Inflammatory macrophage treated with lipopolysaccharide for 4 hours (primary cell): Measurements from ENCODE around the gene IRAK2.
"Not testable (repeated sequence)": the region's sequence is repeated elsewhere in the genome, so short reads cannot be mapped to it uniquely, and the experiment has no call there.

Source experiments
- DNase-seq: peaks from one replicate; pipeline ENCODE4 v3.0.0-alpha.2; 2020

IRAK2 gene

DNA sequence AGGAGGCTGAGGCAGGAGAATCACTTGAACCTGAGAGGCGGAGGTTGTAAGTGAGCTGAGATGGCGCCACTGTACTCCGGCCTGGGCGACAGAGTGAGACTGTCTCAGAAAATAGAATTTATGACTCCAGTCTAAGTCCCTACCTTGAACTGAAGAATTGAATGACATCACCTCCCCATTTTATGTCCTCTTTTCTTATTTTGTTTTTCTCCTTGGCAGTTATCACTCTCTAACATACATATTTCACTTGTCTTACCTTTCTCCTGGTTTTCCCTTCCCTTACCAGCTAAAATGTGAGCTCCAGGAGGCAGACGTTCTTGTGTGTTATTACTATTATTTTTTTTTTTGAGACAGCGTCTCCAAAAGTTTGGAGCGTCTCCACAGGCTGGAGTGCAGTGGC is 91.1 kb downstream of the IRAK2 start:
- DNase-seq = no peak

DNA sequence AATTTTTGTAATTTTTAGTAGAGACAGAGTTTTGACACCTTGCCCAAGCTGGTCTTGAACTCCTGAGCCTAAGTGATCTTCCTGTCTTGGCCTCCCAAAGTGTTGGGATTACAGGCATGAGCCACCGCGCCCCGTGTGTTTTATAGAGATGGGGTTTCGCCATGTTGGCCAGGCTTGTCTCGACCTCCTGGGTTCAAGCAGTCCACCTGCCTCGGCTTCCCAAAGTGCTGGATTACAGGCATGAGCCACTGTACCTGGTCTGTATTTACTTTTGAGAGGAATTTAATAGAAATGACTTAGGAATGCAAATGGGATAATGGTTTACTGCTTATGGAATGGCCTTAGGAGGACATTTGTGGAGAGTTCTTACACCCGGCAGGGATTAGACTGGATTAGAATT is 94.3 kb downstream of the IRAK2 start:
- no peak for DNase-seq

DNA sequence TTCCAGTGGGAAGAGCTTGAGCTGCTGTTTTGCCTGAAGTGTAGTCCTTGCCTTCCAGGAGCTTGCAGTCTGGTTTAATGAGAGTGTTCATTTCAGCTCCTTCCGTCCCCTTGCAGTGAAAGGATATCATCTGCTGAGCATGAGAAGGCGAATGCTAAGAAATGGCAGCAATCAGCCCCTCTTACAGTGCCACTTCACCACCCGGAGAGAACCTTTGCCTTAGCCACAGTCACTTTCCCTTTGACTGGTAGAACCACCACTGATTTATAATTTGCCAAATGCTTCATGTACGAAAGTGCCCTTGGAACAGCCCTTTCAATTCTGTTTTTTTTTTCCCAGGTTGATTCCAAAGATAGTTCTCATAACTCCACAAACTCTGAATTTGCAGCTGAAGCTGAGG is 95.1 kb downstream of the IRAK2 start:
- DNase-seq = no peak

DNA sequence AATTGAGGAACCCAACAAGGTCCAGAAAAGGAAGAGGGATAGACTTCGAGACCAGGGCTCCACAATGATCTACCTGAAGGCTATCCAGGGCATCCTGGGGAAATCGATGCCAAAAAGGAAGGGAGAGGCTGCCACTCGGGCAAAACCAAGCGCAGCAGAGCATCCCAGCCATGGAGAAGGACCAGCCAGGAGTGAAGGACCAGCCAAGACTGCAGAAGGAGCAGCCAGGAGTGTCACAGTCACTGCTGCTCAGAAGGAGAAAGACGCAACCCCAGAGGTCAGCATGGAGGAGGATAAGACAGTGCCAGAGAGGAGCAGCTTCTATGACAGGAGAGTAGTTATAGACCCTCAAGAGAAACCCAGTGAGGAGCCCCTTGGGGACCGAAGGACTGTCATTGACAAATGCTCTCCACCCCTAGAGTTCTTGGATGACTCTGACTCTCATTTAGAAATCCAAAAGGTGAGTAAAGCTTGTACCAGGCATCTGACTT is 95.5 kb downstream of the IRAK2 start:
- DNase-seq = no peak

DNA sequence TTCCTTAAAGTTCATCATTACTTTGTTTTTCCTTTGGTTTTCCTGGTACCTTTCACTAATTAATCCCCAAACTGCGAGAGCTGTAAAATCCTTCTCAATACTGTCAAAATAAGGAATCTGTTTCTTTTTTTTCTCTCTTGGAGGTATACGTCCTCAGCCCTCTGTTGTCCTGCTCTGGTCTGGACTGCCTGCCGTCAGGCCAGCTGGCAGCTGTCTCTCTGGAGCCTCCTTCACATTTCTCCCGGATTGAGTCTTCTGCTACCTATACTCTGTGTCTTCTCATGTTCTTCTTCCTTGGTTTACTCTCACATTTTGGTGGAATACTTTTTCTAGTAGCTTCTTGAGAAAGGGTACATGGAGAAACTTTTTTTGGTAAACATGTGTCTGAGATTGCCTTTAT is 97.3 kb downstream of the IRAK2 start:
- no peak for DNase-seq

DNA sequence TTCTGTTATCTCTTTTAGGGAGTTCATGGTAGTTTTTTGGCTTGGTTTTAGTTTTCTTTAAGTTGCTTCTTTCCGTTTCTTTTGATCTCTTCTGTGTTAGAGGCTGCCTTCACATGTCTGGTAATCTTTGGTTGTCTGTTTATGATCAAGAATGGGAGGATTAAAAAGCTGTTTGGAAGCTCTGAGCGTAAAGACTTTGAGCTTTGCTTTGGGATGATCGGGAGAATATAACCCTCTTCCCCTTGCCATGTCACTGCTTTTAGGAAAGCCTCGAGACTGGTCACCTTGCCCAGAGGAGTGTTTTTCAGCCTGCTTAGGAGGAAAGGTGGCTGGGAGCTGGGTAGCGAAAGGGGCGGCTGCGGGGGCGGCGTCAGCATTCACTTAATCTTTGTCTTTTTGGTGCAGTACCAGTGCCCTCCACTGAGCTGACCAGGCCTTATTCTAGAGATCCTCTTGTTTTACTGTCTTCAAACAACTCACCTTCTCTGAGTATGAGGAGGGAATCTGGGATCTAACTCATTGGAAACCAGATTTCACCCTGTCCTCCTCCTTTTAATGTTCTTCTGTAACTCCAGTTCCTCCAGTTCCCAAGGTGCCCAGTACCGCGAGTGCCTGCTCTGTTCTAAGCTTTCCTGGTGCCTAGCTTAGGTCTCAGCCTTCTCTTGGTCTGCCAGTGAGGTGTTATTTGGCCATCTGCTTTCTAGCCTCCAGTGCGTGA is 99.1 kb downstream of the IRAK2 start:
- peak; percentile 23 for DNase-seq

DNA sequence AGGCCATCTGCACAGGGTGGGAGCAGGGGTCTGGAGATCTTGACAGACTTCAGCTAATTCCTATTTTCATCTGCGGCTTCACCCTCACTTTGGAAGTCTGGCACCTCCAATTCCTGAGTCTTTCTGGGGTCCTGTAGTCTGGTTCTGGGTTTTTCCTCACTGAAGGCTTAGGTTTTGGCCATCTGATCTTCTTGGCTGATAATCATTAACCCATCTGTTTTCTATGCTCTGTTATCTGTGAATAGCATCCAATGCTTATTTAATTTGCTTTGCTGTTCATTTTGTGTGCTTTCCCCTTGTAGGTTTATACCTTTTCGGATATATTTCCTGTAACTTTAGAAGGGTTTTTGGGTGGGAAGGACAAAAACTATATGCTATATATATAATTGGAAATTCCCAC is 101.1 kb downstream of the IRAK2 start:
- DNase-seq = no peak

GRCh38 chr3:10266936-10267335 is 102.2 kb downstream of the IRAK2 start:
- DNase-seq = not testable (repeated sequence)

- DNase-seq = no peak
These were observed 103.4 kb downstream of the IRAK2 start for GRCh38 chr3:10268116-10268515.

DNA sequence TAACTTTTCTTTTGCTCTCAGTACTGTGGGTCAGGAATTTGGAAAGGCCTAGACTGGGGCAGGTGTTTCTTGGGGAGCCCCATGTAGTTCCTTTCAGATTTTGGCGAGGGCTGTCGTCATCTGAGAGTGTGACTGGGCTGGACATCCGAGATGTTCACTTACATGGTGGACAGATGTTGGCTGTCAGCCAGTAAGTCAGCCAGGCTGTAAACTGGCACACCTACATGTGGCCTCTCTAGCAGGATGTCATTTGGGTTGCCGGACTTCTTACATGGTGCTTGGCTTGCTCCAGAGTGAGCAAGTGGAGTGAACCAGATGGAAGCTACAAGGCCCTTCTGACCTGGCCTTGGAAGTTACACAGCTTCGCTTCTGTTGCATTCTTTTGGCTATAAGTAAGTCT is 104.2 kb downstream of the IRAK2 start:
- DNase-seq = no peak

DNA sequence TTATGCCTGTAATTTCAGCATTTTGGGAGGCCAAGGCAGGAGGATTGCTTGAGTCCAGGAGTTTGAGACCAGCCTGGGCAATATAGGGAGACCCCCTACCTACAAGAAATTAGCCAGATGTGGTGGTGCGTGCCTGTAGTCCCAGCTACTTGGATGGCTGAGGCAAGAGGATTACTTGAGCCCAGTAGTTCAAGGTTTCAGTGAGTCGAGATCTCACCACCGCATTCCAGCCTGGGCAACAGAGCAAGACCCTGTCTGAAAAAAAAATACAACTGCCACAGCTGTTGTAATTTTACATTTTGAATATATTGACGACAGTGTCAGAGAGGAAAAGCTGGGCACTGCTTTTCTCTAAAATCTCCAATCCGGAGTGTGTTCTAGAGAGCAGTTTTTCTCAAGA is 104.7 kb downstream of the IRAK2 start:
- DNase-seq = no peak

- not testable (repeated sequence) for DNase-seq
These were observed 107.8 kb downstream of the IRAK2 start for GRCh38 chr3:10272476-10272875.

GRCh38 chr3:10272977-10273376 is 108.3 kb downstream of the IRAK2 start:
- DNase-seq = no peak

GRCh38 chr3:10273702-10274305 is 109.1 kb downstream of the IRAK2 start:
- peak; percentile 7 for DNase-seq

DNA sequence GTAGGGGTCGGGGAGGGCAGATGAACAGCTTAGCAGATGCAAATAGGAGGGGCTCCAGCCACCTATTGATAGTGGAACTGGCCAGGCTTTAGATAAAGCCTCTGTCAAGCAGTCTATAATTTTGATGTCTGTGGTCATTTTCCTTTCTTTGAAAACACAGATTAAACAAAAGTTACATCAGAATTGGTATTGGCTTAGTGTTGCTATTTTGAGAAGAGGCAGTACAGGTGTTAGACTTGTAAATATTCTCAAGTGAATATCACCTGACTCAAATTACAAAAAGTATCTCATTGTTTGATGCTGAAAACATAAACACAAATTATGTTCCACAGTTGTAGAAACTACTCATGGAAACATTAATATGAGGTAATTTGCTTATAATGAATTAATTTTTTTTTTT is 109.9 kb downstream of the IRAK2 start:
- no peak for DNase-seq

DNA sequence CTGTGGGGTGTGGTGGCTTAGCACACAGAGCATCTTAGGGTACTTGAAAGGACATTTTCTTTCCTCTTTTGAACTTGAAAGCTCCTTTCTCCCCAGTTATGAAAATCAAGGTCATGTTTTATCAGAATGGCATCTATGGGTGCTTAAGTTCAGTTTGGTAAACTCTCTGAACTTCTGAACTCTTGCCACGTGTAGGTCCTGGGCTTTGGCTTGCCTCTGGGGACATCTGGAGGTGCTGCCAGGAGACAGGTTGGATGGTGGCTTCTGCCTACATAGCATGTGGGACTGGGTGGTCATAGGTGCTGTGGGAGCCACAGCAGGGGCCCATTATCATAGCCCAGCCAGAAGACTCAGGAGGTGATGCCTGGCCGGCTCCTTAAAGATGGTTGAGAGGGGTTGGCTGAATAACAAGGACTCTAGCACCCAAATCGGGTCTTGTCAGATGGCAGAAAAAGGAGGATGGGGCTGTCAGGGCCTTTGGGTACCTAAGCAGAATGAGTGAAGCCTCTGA is 112.5 kb downstream of the IRAK2 start:
- DNase-seq = no peak

DNA sequence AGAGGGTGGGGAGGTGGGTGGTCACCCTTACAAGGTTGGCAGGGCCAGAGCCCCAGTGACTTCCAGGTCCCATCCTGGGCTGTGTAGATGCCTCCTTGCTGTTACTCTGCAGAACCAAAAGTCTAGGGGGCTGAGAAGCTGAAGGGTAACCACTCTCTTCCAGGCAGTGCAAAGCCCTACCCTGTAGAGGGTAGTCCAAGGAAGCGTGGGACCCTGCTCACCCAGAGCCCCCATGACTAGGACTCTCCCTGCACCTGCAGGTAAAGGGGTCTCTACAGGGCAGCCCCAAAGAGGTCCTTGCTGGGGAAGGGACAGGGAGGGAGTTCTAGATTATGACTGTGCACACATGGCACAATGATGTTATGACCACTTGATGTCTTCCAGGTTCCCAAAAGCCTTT is 113.8 kb downstream of the IRAK2 start:
- DNase-seq = no peak

DNA sequence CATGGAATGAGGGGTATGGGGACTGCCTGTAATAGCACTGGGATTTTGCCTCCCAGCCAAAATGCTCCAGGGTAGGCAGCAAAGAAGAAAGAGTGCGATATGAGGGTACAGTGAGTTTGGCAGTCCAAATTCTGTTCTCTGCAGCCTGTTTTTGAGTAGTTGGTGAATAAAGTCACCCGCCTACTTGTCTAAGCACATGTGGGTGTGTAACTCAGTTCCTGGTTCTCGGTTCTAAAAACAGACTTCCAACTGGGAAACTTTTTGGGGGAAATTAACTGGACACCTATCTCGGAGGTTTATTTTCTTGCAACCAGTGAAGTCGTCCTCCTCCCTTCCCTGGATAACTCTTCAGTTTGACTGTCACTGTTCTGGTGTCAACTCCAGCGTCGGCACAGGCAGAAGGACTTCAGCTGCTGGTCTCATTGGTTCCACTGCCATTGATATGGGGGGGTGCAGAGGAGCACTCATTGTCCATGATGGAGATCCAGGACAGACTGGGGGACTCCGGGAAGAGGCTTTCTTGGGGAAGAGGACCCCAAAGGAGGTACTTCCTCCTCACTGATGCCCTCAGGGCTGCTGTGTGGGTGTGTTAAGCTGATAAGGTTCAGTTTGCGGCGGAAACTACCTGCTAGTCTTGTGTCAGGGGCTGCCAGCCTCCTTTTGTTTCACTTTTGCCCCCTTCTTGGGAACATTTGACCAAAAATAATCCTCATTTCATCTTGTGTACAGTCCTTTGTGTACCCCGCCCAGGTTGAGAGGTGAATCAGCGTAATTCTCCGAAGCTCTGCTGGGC is 114.9 kb downstream of the IRAK2 start:
- no peak for DNase-seq

DNA sequence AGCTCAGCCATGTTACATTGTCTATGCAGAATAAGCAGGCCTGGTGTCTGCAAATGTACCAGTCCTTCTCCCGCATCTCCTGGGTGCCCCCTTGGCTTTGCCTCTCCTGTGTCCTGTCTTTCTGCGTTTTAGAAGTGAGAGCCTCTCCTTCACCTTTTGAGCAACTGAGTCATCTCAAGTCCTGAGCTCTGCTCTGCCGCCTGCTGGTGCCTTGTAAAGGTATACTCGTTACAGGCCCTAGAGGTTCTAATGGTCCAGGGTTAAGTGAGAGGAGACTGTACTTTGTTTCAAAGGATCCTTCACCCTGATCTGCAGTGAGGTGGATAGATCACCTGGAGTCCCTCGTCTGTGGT is 115.4 kb downstream of the IRAK2 start:
- no peak for DNase-seq

DNA sequence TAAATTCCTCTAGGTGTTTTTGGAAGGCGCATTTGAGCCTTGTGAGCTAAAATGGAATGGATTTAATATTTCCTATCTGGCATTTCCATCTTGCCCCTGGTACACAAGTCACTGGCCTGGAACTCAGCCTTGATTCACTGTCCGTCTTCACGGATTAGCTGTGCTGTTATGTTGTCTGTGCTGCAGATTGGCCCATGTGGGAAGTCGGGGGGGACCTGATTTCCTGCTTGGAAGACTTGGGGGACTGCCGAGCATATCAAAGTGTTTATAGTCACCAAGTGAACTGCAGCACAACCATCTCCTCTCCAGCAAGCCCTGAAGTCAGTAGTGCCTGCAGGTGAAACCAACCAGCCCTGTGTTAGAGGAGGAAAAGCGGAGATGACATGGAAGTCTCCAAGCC is 115.9 kb downstream of the IRAK2 start:
- no peak for DNase-seq

DNA sequence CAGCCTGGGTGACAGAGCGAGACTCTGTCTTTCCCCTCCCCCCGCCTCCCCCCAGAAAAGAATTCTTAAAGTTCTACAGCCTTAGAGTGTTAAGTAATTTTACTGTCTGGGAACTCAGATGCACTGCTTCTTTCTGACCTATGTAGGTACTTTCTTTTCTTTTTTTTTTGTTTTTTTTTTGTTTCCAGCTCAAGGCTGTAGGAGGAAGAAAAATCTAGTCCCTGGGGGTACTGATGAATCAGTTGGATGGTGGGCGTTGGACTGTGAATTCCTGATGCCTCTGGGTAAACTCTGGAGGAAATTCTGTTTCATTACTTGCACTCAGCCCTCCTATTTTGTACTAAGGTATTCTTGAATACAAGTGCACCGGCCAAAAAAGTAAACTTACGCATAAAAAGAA is 117.2 kb downstream of the IRAK2 start:
- DNase-seq = peak; percentile 16

DNA sequence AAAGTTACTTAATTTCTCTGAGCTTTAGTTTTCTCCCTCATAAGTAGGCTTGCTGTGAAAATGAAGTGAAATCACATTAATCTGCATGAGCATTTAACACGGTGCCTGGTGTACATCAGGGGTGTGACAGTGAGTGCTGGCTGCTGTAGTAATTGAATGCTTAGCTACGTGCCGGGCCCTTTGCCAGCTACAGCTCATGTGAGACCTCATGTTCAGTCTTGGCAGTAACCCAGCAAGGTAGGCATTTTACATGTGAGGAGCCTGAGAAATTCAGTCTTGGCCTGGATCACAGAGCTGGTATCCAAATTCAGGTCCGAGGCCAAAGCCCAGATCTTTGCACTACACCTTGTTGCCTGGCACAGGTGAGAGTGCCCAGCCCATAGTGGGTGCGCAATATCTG is 118.9 kb downstream of the IRAK2 start:
- no peak for DNase-seq

- no peak for DNase-seq
These were observed 119.8 kb downstream of the IRAK2 start for GRCh38 chr3:10284496-10284895.
